Measurements from ENCODE around the gene CHD9NB.
A peak's percentile ranks its signal among the peaks of the same experiment; 100 is the strongest.
"Not testable (repeated sequence)": the region's sequence is repeated elsewhere in the genome, so short reads cannot be mapped to it uniquely, and the experiment has no call there.

Gene CHD9NB

GRCh38 chr16:53083119-53083518, 30.4 kb upstream of the CHD9NB start:
- no peak for DNase-seq

GRCh38 chr16:53082509-53082908, 29.8 kb upstream of the CHD9NB start:
- no peak for DNase-seq

- no peak for DNase-seq
Observed at GRCh38 chr16:53081686-53082407, 29.1 kb upstream of the CHD9NB start.

GRCh38 chr16:53081032-53081424, 28.3 kb upstream of the CHD9NB start:
- DNase-seq: no peak

- DNase-seq: no peak
Observed at GRCh38 chr16:53080345-53081031, 27.8 kb upstream of the CHD9NB start.

- no peak for DNase-seq
Observed at GRCh38 chr16:53078765-53079485, 26.2 kb upstream of the CHD9NB start.

GRCh38 chr16:53078247-53078646, 25.6 kb upstream of the CHD9NB start:
- no peak for DNase-seq

- not testable (repeated sequence) for DNase-seq
Observed at GRCh38 chr16:53075461-53075860, 22.8 kb upstream of the CHD9NB start.

GRCh38 chr16:53074296-53074695, 21.6 kb upstream of the CHD9NB start:
- not testable (repeated sequence) for DNase-seq

- no peak for DNase-seq
Observed at GRCh38 chr16:53073022-53073421, 20.3 kb upstream of the CHD9NB start.

- no peak for DNase-seq
Observed at GRCh38 chr16:53071748-53072301, 19.1 kb upstream of the CHD9NB start.

- DNase-seq: no peak
Observed at GRCh38 chr16:53069772-53070171, 17.1 kb upstream of the CHD9NB start.

GRCh38 chr16:53068423-53068833, 15.7 kb upstream of the CHD9NB start:
- DNase-seq: no peak

GRCh38 chr16:53067675-53068074, 15.0 kb upstream of the CHD9NB start:
- DNase-seq: no peak

- DNase-seq: no peak
Observed at GRCh38 chr16:53065461-53066061, 12.9 kb upstream of the CHD9NB start.

- no peak for DNase-seq
Observed at GRCh38 chr16:53064081-53064578, 11.4 kb upstream of the CHD9NB start.

- DNase-seq: peak; percentile 66
Observed at GRCh38 chr16:53061701-53062159, 9.0 kb upstream of the CHD9NB start.

GRCh38 chr16:53061256-53061655, 8.6 kb upstream of the CHD9NB start:
- DNase-seq: no peak

GRCh38 chr16:53059672-53060071, 7.0 kb upstream of the CHD9NB start:
- DNase-seq: no peak

- DNase-seq: no peak
Observed at GRCh38 chr16:53058882-53059281, 6.2 kb upstream of the CHD9NB start.

GRCh38 chr16:53058441-53058840, 5.7 kb upstream of the CHD9NB start:
- no peak for DNase-seq

GRCh38 chr16:53057658-53058057, 5.0 kb upstream of the CHD9NB start:
- no peak for DNase-seq

GRCh38 chr16:53056392-53056881, 3.7 kb upstream of the CHD9NB start:
- DNase-seq: no peak

All from stimulated activated CD8-positive, alpha-beta memory T cell treated with anti-CD3 and anti-CD28 coated beads, Interleukin-4, amount 100 ng/mL, for 48 hours (primary cell).